NK-92 (cell line): ENCODE measurements around the gene PDIK1L.

Experiments
- DNase-seq: peaks from one replicate; lab custom pipeline; 2025; ENCODE audit not compliant: unreplicated experiment; lab: John Stamatoyannopoulos, UW

Gene PDIK1L

DNA sequence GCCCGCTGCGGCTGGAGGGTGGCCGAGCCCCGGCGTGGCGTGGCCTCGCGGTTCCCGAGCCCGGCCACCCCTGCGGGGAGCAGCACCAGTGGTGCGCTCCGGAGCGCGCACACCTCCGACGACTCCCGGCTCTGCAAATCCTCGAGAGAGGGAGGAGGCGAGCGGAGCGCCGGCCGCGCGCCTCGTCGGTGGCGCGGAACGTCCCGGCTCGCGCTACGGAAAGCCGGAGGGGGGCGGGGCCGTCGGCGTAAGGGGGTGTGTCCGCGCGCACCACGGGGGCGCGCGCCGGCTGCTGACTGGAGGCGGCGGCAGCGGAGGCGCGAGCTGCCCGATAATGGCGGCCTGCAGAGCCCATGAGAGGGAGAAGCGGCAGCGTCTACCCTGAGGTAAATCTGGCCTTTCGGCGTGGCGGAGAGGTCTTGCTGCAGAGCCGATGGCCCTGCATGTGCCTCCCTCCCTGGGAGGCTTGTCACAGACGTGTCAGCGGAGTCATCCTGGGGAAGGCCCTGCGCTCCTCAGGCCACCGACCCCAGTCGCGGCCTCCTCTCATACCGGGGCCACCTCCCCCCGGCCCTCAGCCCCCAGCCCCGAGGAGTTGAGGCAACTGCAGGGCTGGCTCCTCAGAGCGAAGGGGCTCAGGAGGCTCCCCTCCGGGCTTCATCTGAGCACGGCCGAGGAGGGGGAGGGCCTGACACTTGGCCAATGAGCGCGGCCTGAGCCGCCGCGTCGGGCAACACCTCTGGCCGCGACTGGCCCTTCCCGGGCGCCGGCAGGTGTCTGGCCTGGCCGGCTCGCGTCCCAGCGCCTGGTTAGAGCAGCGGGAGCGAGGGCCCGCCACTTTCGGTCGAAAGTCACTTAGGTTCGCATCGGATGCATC is at the start of gene PDIK1L:
PDIK1L (plus strand) TSS at position 295 of the 877 bp plus-strand sequence. CDS start 2,485 bp downstream, outside the sequence.
- peak; percentile 29 for DNase-seq

DNA sequence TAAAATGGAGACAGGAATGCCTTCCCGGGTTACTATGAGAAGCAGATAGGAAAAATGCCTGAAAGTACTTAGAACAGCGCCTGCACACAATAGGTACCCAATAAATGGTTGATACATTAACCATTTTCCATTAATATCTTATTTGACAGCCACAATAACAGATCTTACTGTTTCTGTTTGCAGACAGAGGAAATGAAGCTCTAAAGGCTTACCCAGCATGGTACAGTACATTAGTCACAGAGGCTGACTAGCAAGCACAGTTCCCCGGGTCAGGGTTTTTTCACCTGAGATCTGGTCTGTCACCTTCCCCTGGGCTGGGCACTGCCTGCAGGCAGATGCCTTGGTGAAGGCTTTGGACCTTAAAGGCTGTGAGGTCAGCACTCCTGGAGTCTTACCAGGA is 47.1 kb upstream of the PDIK1L start:
- no peak for DNase-seq

- no peak for DNase-seq
Measured at GRCh38 chr1:26066160-26066559, 45.5 kb upstream of the PDIK1L start.

- DNase-seq, result no peak
Measured at GRCh38 chr1:26066857-26067256, 44.8 kb upstream of the PDIK1L start.

DNA sequence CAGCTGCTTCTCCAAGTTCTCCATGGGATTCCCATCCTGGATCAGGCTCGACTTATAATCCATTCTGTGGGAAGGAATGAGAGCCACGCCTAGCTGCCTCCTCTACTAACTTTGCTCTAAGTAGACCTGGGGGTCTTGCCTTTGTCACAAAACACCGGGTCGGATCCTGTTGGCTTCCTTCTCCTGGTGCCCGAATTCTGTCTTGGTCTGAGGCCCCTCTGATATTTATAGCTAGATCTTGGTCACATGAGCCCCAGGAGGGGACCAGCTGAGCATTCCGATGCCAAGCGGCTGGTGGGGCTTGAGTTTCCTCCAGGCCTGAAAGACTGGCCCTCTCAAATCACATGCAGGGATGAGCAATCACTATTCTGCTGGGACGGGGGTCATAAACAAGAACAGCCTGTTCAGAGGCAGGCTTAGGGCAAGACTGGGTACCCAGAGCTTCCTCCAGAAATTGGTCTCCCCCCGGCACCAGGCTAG is 44.2 kb upstream of the PDIK1L start, which contains the start of gene TRIM63:
TRIM63 (minus strand) TSS at position 199 of the 480 bp plus-strand sequence; CDS start at position 63, 136 bp downstream.
- DNase-seq, result no peak

GRCh38 chr1:26069941-26070295 is 41.7 kb upstream of the PDIK1L start:
- DNase-seq, result no peak

- no peak for DNase-seq
Measured at GRCh38 chr1:26070296-26070962, 41.2 kb upstream of the PDIK1L start.

- DNase-seq, result no peak
Measured at GRCh38 chr1:26070963-26071342, 40.7 kb upstream of the PDIK1L start.

DNA sequence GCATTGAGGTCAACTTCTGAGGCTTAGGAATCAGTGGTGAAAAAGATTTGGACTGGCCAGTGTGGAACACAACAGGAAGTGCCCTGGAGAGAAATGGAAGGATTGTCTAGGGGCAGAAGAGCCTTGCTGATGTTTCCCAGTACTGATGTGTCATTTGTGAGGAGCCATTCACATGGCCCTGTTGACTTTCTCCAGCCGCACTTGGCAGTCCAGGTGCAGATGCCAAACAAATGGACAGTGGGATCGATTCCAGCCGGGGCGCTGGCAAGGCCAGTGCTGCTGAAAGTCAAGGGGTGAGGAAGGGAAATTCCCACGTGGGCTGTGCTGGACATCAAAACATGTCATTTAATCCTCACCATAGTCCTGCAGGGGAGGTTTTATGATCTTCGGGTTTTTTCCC is 39.3 kb upstream of the PDIK1L start:
- DNase-seq, result no peak

- no peak for DNase-seq
Measured at GRCh38 chr1:26075421-26076144, 36.0 kb upstream of the PDIK1L start.

DNA sequence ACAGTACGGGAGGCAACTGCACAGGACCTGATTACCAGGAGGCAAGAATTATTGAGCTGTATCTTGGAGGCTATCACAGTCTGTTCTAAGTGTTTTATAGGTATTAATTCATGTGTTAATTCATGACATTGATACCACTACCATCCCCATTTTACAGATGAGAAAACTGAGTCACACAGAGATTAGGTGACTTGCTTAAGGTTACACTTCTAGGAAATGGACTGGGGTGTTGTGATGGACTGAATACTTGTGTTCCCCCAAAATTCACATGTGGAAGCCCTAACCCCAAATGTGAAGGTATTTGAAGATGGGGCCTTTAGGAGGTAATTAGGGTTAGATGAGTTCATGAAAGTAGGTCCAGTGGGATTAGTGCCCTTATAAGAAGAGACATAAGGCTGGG is 34.1 kb upstream of the PDIK1L start:
- DNase-seq, result no peak

GRCh38 chr1:26078286-26079177 is 33.1 kb upstream of the PDIK1L start:
- DNase-seq, result no peak

DNA sequence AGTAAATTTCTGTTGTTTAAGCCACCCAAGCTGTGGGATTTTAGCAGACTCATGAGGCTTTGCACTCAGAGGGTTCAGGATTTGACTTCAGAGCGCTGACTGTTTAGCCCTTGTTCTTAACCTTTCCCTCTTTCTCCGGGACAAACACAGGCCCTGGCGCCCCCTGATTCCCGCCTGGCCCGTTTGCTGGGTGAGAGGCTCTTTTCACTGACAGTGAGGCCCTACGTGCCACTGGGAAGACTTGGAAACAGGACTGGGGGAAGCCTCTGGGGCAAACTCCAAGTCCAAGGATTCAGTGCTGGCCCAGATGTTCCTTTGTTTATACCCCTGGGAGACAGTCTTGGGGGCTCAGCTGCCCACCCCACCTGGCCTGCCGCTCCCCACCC is 32.5 kb upstream of the PDIK1L start:
- no peak for DNase-seq

DNA sequence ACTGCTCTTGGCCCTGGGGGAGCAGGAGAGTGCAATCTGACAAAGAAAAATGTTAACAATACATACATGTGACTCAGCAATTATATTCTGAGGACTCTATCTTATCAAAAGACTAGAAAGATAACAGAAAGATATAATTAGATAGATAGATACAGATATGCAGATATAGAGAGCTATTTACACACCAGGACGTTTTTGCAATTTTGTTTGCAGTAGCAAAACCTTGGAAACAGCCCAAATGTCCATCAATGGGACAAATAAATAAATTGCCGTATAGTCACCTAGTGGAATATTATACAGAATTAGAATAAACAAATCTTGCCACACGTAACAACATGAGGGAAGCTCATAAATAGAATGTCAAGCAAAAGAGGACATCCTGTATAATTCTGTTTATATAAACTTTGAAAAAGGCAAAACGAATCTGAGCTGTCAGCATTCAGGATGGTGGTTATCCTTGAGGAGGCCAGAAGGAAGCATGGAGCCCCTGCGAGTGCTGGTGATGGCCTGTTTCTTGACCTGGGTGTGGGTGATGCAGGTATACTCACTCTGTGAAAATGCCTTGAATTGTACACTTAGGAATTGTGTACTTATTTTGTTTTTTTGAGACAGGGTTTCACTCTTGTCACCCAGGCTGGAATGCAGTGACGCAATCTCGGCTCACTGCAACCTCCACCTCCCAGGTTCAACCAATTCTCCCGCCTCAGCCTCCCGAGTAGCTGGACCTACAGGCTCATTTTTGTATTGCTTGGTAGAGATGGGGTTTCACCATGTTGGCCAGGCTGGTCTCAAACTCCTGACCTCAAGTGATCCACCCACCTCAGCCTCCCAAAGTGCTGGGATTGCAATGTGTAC is 31.4 kb upstream of the PDIK1L start:
- DNase-seq, result no peak

GRCh38 chr1:26081267-26082019 is 30.2 kb upstream of the PDIK1L start:
- no peak for DNase-seq

DNA sequence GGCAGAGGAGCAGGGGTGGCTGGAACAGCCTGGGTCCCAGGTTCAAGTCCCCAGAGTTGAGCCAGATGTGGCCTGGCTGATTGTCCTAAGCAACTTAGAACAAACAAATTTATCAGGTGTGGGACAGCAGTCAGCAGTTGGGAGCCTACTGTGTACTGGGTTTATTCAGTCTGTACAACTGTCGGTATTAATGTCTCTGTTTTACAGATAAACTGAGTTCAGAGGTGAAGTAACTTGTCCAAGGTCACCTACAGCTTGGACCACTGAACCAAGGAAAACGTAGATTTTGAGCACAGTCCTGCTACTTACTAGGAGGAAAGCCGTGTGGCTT is 29.6 kb upstream of the PDIK1L start:
- no peak for DNase-seq

- DNase-seq, result no peak
Measured at GRCh38 chr1:26083208-26083607, 28.4 kb upstream of the PDIK1L start.

DNA sequence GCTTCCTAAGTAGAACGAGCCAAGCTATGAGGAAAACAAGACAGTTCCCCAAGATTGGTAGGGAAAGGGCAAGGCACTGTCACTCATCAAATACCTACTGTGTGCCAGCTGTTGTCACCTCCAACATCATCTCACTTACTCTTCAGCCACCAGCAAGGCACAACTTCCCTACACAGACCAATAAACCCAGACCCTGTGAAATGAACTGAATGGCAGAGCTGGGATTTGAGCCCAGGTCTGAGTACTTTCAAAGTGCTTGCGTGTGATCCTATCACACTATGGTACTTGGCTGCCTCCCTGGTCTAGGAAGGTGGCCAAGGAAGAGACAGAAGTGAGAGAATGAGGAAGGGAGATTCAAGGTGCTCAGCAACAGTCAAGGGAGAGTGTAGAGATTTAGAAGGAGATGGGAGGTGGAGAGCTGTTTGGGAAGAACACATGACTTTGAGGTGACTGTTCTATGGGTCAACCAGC is 27.5 kb upstream of the PDIK1L start:
- no peak for DNase-seq

- no peak for DNase-seq
Measured at GRCh38 chr1:26084844-26085243, 26.8 kb upstream of the PDIK1L start.
